Measurements from ENCODE around the gene KCTD1. TPM values are rescaled to one million over a fixed set of nuclear protein-coding genes. Genes with fewer than 3 reads are reported as not detected.

KCTD1 gene
- polyA plus RNA-seq, 3 donors: 0.40 TPM; not detected in 2

DNA sequence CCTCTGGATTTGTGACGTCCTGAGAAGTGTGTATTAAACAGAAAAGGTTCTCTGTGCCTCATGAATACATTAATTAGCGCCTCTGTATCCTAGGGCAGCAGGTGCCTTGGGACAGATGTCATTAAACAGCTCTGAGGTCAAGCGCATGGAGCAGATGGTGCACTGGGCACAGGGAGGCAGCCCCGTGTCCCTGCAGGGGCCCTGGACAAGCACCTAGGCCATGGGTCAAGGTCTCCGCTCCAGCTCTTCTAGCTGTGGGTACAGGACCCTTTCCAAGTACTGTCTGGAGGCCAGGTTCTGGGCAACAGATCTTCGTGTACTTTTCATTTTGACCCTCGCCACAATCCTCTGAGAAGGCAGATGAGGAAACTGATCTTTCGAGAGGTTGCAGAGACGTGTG lies 126.4 kb downstream of the KCTD1 start:
- 86% methylated on average over 9 of the region's 9 CpGs for whole genome bisulfite sequencing (ENCODE audit: insufficient coverage)
- DNase-seq: no peak
- Histone ChIP-seq H3K27ac (ENCODE audit: low read depth in 1 of 2, low read length in 2 of 2) (no peak overlapping the region), H3K9ac (ENCODE audit: insufficient read depth, low read length, poor library complexity, severe bottlenecking) (no peak overlapping the region), H3K27me3 (ENCODE audit: control insufficient read depth in 2 of 2, insufficient read depth in 2 of 2, low read length in 2 of 2) (no peaks in the 10 kb centered on the region), H4K20me1 (ENCODE audit: insufficient read depth, low read length) (no peaks in the 10 kb centered on the region), H3K36me3 (replicated peaks in 1 of 2; ENCODE audit: control insufficient read depth in 1 of 2, insufficient read depth in 2 of 2, low read length in 2 of 2) (no peaks in the 10 kb centered on the region), H2AFZ (ENCODE audit: insufficient read depth, low read depth, low read length, poor library complexity, severe bottlenecking) (no peak overlapping the region), H3K4me3 (replicated peaks in 1 of 3; ENCODE audit: low read depth in 2 of 3, low read length in 3 of 3) (no peak overlapping the region), H3K4me1 (ENCODE audit: control insufficient read depth in 1 of 2, insufficient read depth in 2 of 2, low read length in 2 of 2) (no peaks in the 10 kb centered on the region), H3K79me2 (ENCODE audit: insufficient read depth, low read length) (no peaks in the 10 kb centered on the region), H3K4me2 (replicated peaks; ENCODE audit: extremely low read depth, low read length, poor library complexity, severe bottlenecking) (no peak overlapping the region), H3K9me3 (replicated peaks in 1 of 2; ENCODE audit: control insufficient read depth in 1 of 2, insufficient read depth in 1 of 2, low read length in 2 of 2) (no peaks in the 10 kb centered on the region)
- TF ChIP-seq, protein P1, sequence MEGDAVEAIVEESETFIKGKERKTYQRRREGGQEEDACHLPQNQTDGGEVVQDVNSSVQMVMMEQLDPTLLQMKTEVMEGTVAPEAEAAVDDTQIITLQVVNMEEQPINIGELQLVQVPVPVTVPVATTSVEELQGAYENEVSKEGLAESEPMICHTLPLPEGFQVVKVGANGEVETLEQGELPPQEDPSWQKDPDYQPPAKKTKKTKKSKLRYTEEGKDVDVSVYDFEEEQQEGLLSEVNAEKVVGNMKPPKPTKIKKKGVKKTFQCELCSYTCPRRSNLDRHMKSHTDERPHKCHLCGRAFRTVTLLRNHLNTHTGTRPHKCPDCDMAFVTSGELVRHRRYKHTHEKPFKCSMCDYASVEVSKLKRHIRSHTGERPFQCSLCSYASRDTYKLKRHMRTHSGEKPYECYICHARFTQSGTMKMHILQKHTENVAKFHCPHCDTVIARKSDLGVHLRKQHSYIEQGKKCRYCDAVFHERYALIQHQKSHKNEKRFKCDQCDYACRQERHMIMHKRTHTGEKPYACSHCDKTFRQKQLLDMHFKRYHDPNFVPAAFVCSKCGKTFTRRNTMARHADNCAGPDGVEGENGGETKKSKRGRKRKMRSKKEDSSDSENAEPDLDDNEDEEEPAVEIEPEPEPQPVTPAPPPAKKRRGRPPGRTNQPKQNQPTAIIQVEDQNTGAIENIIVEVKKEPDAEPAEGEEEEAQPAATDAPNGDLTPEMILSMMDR (IDR thresholded peaks at IDR 0.05): no peak
- intact Hi-C loops (cut with micrococcal nuclease): no loop called here
- no peaks in the 10 kb centered on the region for H3K4me1 Mint-ChIP-seq
- H3K9me3 Mint-ChIP-seq: peaks cover 0 to 2% (median 0%) of the 10 kb centered on the region in 7 donors
- peaks cover 0 to 5% (median 2%) of the 10 kb centered on the region in 3 donors for H3K27me3 Mint-ChIP-seq (ENCODE audit: low read depth in 3 of 3)
- H3K4me3 Mint-ChIP-seq: no peak overlapping the region
- no peaks in the 10 kb centered on the region for H3K36me3 Mint-ChIP-seq
- no peak overlapping the region for H3K27ac Mint-ChIP-seq

DNA sequence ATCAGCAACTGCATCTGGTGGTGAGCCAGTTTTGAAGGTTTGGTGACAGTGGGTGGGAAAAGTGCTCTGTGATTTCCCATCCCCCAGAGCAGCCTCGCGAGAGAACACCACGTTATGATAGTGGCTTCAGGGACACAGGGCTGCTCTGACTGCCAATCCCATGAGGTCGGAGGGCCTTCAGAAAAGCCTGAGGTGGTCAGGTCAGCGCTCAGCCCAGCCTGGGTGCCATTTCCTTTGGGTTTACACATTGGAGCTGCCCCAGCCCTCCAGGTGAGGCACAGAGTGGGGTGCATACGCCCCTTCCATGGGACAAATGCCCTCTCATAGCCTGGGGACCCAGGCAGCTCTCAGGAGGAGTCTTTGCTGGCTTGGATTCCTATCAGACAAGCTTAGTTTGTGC lies 126.8 kb downstream of the KCTD1 start:
- no peak overlapping the region for H3K4me3 Mint-ChIP-seq
- no peak for DNase-seq
- no peaks in the 10 kb centered on the region for H3K9me3 ChIP-seq (replicated peaks in 1 of 2; ENCODE audit: control insufficient read depth in 1 of 2, insufficient read depth in 1 of 2, low read length in 2 of 2)
- WGBS (ENCODE audit: insufficient coverage): 88% methylated on average over 5 of the region's 6 CpGs
- no peaks in the 10 kb centered on the region for H3K79me2 ChIP-seq (ENCODE audit: insufficient read depth, low read length)
- no peaks in the 10 kb centered on the region for H3K36me3 ChIP-seq (replicated peaks in 1 of 2; ENCODE audit: control insufficient read depth in 1 of 2, insufficient read depth in 2 of 2, low read length in 2 of 2)
- peaks cover 0 to 2% (median 0%) of the 10 kb centered on the region in 7 donors for H3K9me3 Mint-ChIP-seq
- no peaks in the 10 kb centered on the region for H3K4me1 ChIP-seq (ENCODE audit: control insufficient read depth in 1 of 2, insufficient read depth in 2 of 2, low read length in 2 of 2)
- H3K4me2 ChIP-seq (replicated peaks; ENCODE audit: extremely low read depth, low read length, poor library complexity, severe bottlenecking): no peak overlapping the region
- no peak overlapping the region for H3K27ac ChIP-seq (ENCODE audit: low read depth in 1 of 2, low read length in 2 of 2)
- TF ChIP-seq, protein P1 (IDR thresholded peaks at IDR 0.05): no peak
- H3K27me3 Mint-ChIP-seq (ENCODE audit: low read depth in 3 of 3): peaks cover 0 to 5% (median 2%) of the 10 kb centered on the region in 3 donors
- H3K4me3 ChIP-seq (replicated peaks in 1 of 3; ENCODE audit: low read depth in 2 of 3, low read length in 3 of 3): no peak overlapping the region
- H3K36me3 Mint-ChIP-seq: no peaks in the 10 kb centered on the region
- H3K27me3 ChIP-seq (ENCODE audit: control insufficient read depth in 2 of 2, insufficient read depth in 2 of 2, low read length in 2 of 2): no peaks in the 10 kb centered on the region
- no peaks in the 10 kb centered on the region for H4K20me1 ChIP-seq (ENCODE audit: insufficient read depth, low read length)
- no peak overlapping the region for H2AFZ ChIP-seq (ENCODE audit: insufficient read depth, low read depth, low read length, poor library complexity, severe bottlenecking)
- no peak overlapping the region for H3K27ac Mint-ChIP-seq
- no peak overlapping the region for H3K9ac ChIP-seq (ENCODE audit: insufficient read depth, low read length, poor library complexity, severe bottlenecking)
- intact Hi-C loops (cut with micrococcal nuclease): no loop called here
- H3K4me1 Mint-ChIP-seq: no peaks in the 10 kb centered on the region

All from CD14-positive monocyte (primary cell).